Measurements from ENCODE around the gene ARHGEF19. TPM values are rescaled to one million over a fixed set of nuclear protein-coding genes. Genes with fewer than 3 reads are reported as not detected.
A peak's percentile ranks its signal among the peaks of the same experiment; 100 is the strongest.

ARHGEF19 gene
- total RNA-seq, 5 donors from 2014 or later (not counting 1 experiment from before 2014, with no cell fraction given) = 7.0 to 17.6 (median 12.3) TPM

DNA sequence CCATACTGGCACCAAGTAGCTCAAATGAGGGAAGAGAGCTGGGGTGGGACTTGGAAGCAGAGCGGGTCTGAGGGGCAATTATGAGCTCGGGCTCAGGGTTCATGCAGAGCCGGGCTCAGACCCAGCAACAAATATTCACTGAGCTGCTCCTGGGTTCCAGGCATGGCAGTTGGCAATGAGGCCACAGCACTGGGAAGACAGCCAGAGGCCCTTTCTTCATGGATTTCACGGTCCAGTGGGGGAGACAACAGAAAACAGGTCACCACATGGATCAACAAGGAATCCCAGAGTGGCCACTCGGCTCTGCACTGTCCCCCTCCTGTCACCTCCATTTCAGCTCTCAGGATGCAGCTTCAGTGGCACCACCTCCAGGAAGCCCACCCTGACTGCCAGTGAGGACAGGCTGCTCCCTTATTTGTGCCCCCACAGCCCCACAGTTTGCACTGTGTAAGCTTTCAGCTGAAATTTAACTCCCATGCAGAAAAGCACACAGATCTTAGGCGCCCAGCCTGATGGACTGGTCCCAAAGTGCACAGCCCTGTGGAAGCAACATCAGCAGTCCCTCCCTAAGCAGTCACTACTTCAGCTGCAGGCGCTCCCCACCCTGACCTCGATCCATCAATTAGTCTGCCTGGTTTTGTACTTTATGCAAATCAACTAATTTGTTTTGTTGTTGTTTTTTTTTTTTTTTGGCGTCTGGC is 22.4 kb downstream of the ARHGEF19 start:
- Mint-ChIP-seq H3K9me3 (no peaks in the 10 kb centered on the region), H3K36me3 (no peaks in the 10 kb centered on the region), H3K4me3 (no peak overlapping the region), H3K27me3 (peaks cover 10% of the 10 kb centered on the region in 2 donors), H3K4me1 (peaks cover 0 to 5% (median 4%) of the 10 kb centered on the region in 3 donors), H3K27ac (no peak overlapping the region)
- Histone ChIP-seq H3K4me3 (ENCODE audit: control insufficient read depth in 1 of 2, extremely low read depth in 1 of 2, low read length in 1 of 2) (no peak overlapping the region), H3K27ac (ENCODE audit: low read length) (no peak overlapping the region), H3K36me3 (ENCODE audit: control insufficient read depth in 2 of 2, extremely low read depth in 1 of 2, insufficient read depth in 1 of 2, low read length in 1 of 2) (no peaks in the 10 kb centered on the region), H3K4me1 (ENCODE audit: control insufficient read depth in 1 of 2, extremely low read depth in 1 of 2, insufficient read depth in 2 of 2, low read length in 2 of 2) (peaks cover 0 to 7% of the 10 kb centered on the region in 2 experiments), H3K27me3 (replicated peaks in 1 of 2; ENCODE audit: control insufficient read depth in 2 of 2, extremely low read depth in 1 of 2, insufficient read depth in 2 of 2, low read length in 1 of 2) (peaks cover 0 to 36% of the 10 kb centered on the region in 2 experiments), H3K9me3 (no peaks in the 10 kb centered on the region)
- WGBS (ENCODE audit: insufficient coverage) = 80% methylated on average over 7 of the region's 9 CpGs
- ChIA-PET CTCF (interaction anchor here (0.7 to 4.2 kb wide), 3 partner anchors 9 to 111 kb away, joined by 3 to 44 read pairs (median 7); no protein-coding TSS in a partner anchor), POLR2A (interaction anchor here in 1 of 2 donors (0.6 kb wide), 1 partner anchor 131 kb away, joined by 3 read pairs; no protein-coding TSS in a partner anchor)
- no peak for DNase-seq
- no peak for ATAC-seq (replicated peaks in 1 of 4)

DNA sequence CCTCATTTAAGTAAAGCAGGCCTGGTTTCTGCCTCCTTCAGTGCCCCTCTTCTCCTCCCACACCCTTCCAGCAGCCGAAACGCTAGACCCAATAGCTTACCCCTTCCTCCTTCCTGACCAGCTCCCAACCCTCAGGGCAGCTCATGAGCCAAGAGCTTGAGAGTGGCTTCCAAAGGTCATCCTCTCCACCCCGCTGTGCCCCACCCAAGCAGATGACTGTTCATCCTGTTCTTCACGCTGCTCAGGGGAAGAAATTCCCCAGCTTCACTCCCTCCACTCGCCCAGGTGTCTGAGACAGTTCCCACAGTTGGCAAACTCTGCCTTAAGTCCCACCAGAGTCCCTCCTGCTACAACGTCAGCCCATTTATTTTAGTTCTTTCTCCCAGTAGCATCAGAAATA is 23.4 kb downstream of the ARHGEF19 start:
- no peak overlapping the region for H3K27ac ChIP-seq (ENCODE audit: low read length)
- POLR2A ChIA-PET = no interaction called here

DNA sequence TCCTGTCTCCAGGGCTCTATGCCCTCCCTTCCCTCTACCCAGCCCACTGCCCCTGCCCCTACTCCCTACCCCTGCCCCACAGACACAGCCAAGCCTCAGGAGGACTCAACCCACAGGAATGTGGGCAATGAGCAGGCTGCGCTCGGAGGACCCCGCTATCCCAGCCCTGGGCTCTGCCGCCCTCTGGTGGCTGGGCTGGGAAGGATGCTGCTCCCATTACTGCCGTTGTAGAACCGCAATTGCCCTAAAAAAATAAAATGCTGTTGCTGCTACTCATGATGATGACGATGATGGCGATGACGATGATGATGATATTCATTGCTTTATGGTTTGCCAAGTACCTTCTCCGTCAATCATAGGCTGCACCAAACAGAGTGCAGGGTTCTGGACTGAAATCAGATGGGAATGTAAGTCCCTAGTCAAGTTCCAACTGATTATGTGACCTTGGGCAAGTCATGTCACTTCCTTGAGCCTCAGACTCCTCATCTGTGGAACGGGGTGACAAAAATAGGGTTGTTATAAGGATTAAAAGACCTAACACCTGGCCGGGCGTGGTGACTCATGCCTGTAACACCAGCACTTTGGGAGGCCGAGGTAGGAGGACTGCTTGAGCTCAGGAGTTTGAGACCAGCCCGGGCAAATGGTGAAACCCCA is 24.6 kb downstream of the ARHGEF19 start:
- peaks cover 10% of the 10 kb centered on the region in 2 donors for H3K27me3 Mint-ChIP-seq

More for the DNA sequence above, 23.4 kb downstream of the ARHGEF19 start:
- peaks cover 0 to 5% (median 4%) of the 10 kb centered on the region in 3 donors for H3K4me1 Mint-ChIP-seq
- H3K4me3 ChIP-seq (ENCODE audit: control insufficient read depth in 1 of 2, extremely low read depth in 1 of 2, low read length in 1 of 2) = no peak overlapping the region
- ATAC-seq (replicated peaks in 1 of 4) = no peak
- no peak for DNase-seq
- WGBS (ENCODE audit: insufficient coverage) = 65% methylated on average over 5 of the region's 6 CpGs
- H3K4me3 Mint-ChIP-seq = no peak overlapping the region
- H3K9me3 Mint-ChIP-seq = no peaks in the 10 kb centered on the region
- peaks cover 0 to 36% of the 10 kb centered on the region in 2 experiments for H3K27me3 ChIP-seq (replicated peaks in 1 of 2; ENCODE audit: control insufficient read depth in 2 of 2, extremely low read depth in 1 of 2, insufficient read depth in 2 of 2, low read length in 1 of 2)
- CTCF ChIA-PET = interaction anchor here (0.9 to 4.2 kb wide), 2 partner anchors 110 to 111 kb away, joined by 3 to 44 read pairs; no protein-coding TSS in a partner anchor
- no peaks in the 10 kb centered on the region for H3K36me3 Mint-ChIP-seq
- H3K9me3 ChIP-seq = no peaks in the 10 kb centered on the region
- H3K36me3 ChIP-seq (ENCODE audit: control insufficient read depth in 2 of 2, extremely low read depth in 1 of 2, insufficient read depth in 1 of 2, low read length in 1 of 2) = no peaks in the 10 kb centered on the region
- peaks cover 10% of the 10 kb centered on the region in 2 donors for H3K27me3 Mint-ChIP-seq
- H3K27ac Mint-ChIP-seq = no peak overlapping the region
- H3K4me1 ChIP-seq (ENCODE audit: control insufficient read depth in 1 of 2, extremely low read depth in 1 of 2, insufficient read depth in 2 of 2, low read length in 2 of 2) = peaks cover 0 to 7% of the 10 kb centered on the region in 2 experiments

DNA sequence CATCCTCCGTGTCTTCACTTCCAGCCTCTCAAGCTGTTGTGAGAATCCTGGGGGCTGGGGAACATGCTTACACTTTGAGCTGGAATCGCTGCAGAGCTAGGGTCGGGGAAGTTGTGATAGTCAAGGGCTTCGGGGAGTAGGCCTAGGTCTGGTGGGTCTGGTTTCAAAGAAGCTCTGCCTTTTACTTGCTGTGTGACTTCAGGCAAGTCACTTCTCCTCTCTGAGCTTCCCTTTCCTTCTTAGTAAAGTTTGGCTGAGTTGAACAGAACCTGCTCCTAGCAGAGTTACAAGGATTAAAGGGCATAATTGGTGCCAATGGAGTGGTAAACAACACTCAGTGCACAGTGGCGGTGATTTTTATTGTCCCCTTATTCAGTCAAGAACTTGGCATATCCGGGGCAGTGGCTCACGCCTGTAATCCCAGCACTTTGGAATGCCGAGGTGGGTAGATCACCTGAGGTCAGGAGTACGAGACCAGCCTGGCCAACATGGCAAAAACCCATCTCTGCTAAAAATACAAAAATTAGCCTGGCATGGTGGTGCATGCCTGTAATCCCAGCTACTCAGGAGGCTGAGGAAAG is 25.7 kb downstream of the ARHGEF19 start:
- Histone ChIP-seq H3K4me1 (ENCODE audit: control insufficient read depth in 1 of 2, extremely low read depth in 1 of 2, insufficient read depth in 2 of 2, low read length in 2 of 2) (peaks cover 0 to 7% of the 10 kb centered on the region in 2 experiments), H3K36me3 (ENCODE audit: control insufficient read depth in 2 of 2, extremely low read depth in 1 of 2, insufficient read depth in 1 of 2, low read length in 1 of 2) (no peaks in the 10 kb centered on the region), H3K9me3 (no peaks in the 10 kb centered on the region), H3K4me3 (ENCODE audit: control insufficient read depth in 1 of 2, extremely low read depth in 1 of 2, low read length in 1 of 2) (no peak overlapping the region), H3K27me3 (replicated peaks in 1 of 2; ENCODE audit: control insufficient read depth in 2 of 2, extremely low read depth in 1 of 2, insufficient read depth in 2 of 2, low read length in 1 of 2) (peaks cover 0 to 31% of the 10 kb centered on the region in 2 experiments), H3K27ac (ENCODE audit: low read length) (no peak overlapping the region)
- Mint-ChIP-seq H3K27me3 (peaks cover 10% of the 10 kb centered on the region in 2 donors), H3K9me3 (no peaks in the 10 kb centered on the region), H3K4me3 (no peak overlapping the region), H3K4me1 (peaks cover 0 to 5% (median 4%) of the 10 kb centered on the region in 3 donors), H3K36me3 (no peaks in the 10 kb centered on the region), H3K27ac (no peak overlapping the region)
- DNase-seq (no peak), ATAC-seq (replicated peaks in 1 of 4) (no peak)
- ChIA-PET CTCF (interaction anchor here (0.6 to 4.2 kb wide), 12 partner anchors 12 to 395 kb away, joined by 3 to 44 read pairs (median 4); no protein-coding TSS in a partner anchor), POLR2A (no interaction called here)
- 78% methylated on average over 6 of the region's 9 CpGs for WGBS (ENCODE audit: insufficient coverage)

More for the DNA sequence above, 24.6 kb downstream of the ARHGEF19 start:
- peaks cover 0 to 5% (median 4%) of the 10 kb centered on the region in 3 donors for H3K4me1 Mint-ChIP-seq
- no peak overlapping the region for H3K27ac ChIP-seq (ENCODE audit: low read length)
- peaks cover 0 to 7% of the 10 kb centered on the region in 2 experiments for H3K4me1 ChIP-seq (ENCODE audit: control insufficient read depth in 1 of 2, extremely low read depth in 1 of 2, insufficient read depth in 2 of 2, low read length in 2 of 2)
- H3K9me3 ChIP-seq = no peaks in the 10 kb centered on the region
- H3K27ac Mint-ChIP-seq = no peak overlapping the region
- ChIA-PET POLR2A (no interaction called here), CTCF (interaction anchor here (0.9 to 4.2 kb wide), 3 partner anchors 107 to 110 kb away, joined by 3 to 44 read pairs (median 5); no protein-coding TSS in a partner anchor)
- no peaks in the 10 kb centered on the region for H3K36me3 ChIP-seq (ENCODE audit: control insufficient read depth in 2 of 2, extremely low read depth in 1 of 2, insufficient read depth in 1 of 2, low read length in 1 of 2)
- H3K9me3 Mint-ChIP-seq = no peaks in the 10 kb centered on the region
- ATAC-seq (replicated peaks in 1 of 4) = peak; percentile 78 to 96 (median 82)
- peaks cover 0 to 36% of the 10 kb centered on the region in 2 experiments for H3K27me3 ChIP-seq (replicated peaks in 1 of 2; ENCODE audit: control insufficient read depth in 2 of 2, extremely low read depth in 1 of 2, insufficient read depth in 2 of 2, low read length in 1 of 2)
- 17% methylated on average over 5 of the region's 15 CpGs for WGBS (ENCODE audit: insufficient coverage)
- no peak overlapping the region for H3K4me3 Mint-ChIP-seq
- DNase-seq = peak; percentile 31 to 88 (median 69)
- H3K4me3 ChIP-seq (ENCODE audit: control insufficient read depth in 1 of 2, extremely low read depth in 1 of 2, low read length in 1 of 2) = no peak overlapping the region
- no peaks in the 10 kb centered on the region for H3K36me3 Mint-ChIP-seq

DNA sequence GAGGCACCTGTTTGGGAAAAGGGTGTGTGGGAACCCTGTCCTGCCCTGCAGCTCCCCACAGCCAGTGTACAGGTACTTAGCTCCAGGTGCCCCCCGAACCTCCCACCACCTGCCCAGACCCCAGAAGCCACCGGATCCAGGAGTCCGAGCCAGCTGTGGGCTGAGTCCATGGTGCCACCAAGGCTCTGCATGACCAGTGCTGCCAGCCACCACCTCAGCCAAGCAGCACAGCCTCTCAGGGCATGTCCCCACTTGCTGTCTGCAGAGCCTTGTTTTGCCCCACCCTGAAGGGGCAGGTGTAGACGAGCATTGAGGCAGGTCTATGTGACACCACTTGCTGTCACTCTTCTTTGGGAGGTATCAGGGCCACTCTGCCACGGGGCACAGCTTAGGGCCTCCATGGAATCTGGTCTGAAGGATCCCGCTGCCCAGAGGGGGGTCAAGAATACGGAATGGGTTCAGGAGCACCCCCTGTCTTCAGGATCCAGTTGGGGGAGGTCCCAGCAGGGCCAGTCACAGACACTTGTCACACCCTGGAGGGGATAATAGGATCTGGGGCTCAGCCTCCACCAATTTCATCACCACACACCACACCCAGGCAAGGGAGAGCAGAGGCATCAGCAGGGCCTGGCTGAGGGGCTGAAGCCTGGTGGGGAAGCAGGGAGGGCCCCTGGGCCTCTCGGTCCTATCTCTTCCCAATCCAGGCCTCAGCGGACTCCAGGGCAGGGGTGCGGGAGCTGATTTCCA is 27.7 kb downstream of the ARHGEF19 start:
- WGBS (ENCODE audit: insufficient coverage) = 84% methylated on average over 8 of the region's 10 CpGs
- Mint-ChIP-seq H3K4me1 (peaks cover 0 to 5% (median 4%) of the 10 kb centered on the region in 3 donors), H3K36me3 (no peaks in the 10 kb centered on the region), H3K9me3 (no peaks in the 10 kb centered on the region), H3K4me3 (no peak overlapping the region), H3K27me3 (peaks cover 6 to 9% of the 10 kb centered on the region in 2 donors), H3K27ac (no peak overlapping the region)
- Histone ChIP-seq H3K4me1 (ENCODE audit: control insufficient read depth in 1 of 2, extremely low read depth in 1 of 2, insufficient read depth in 2 of 2, low read length in 2 of 2) (peaks cover 0 to 7% of the 10 kb centered on the region in 2 experiments), H3K36me3 (ENCODE audit: control insufficient read depth in 2 of 2, extremely low read depth in 1 of 2, insufficient read depth in 1 of 2, low read length in 1 of 2) (no peaks in the 10 kb centered on the region), H3K27ac (ENCODE audit: low read length) (no peak overlapping the region), H3K27me3 (replicated peaks in 1 of 2; ENCODE audit: control insufficient read depth in 2 of 2, extremely low read depth in 1 of 2, insufficient read depth in 2 of 2, low read length in 1 of 2) (peaks cover 0 to 20% of the 10 kb centered on the region in 2 experiments), H3K9me3 (no peaks in the 10 kb centered on the region), H3K4me3 (ENCODE audit: control insufficient read depth in 1 of 2, extremely low read depth in 1 of 2, low read length in 1 of 2) (no peak overlapping the region)
- ChIA-PET POLR2A (no interaction called here), CTCF (interaction anchor here in 1 of 2 donors (1.3 kb wide), 1 partner anchor 106 kb away, joined by 3 read pairs; no protein-coding TSS in a partner anchor)
- ATAC-seq (replicated peaks in 1 of 4) (no peak), DNase-seq (no peak)

Data from T-cell (primary cell).